Hypothalamus (tissue), 51 donors: ENCODE results near the gene TBC1D1.

Source experiments
- DNase-seq, 51 donors: peaks; one replicate each; lab custom pipeline; 2025; lab: John Stamatoyannopoulos, UW

Gene TBC1D1

GRCh38 chr4:37988670-37989069 is 97.8 kb downstream of the TBC1D1 start:
- DNase-seq, result no peak

DNA sequence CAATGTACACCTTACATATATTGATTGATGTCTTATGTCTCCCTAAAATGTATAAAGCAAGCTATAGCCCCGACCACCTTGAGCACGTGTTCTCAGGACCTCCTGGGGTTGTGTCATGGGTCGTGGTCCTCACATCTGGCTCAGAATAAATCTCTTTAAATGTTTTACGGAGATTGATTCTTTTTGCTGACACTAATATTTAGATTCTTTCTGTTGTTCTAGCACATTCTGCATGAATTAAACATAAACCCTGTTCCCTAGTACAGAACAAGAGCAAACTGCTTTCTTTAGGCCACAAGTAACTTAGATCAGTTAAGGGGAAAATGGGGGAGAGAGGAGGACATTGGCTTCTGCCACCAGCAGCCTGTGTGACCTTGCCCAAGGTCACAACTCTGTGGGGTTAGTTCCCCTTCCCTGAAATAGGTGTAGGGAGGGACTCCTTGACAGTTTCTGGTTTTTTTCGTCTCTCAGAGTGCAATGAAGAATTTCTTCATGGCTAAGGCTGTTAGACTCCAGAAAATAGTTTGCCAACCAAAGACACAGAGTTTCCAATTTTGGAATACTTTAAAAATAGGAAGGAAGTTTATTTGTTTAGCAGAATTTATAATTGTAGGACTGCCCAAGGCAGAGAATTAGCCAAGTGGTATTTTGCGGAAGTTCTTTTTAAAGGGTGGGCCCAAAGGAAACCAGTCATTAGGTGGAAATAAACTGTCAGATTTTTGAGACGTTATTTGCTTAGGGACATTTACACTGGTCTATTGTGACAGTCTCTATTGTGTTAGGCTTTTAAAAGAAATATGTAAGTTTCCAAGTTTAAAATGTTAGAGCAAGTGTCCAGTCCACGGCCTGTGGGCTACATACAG is 98.7 kb downstream of the TBC1D1 start:
- DNase-seq, result no peak

GRCh38 chr4:37990731-37991245 is 99.9 kb downstream of the TBC1D1 start:
- DNase-seq, result no peak

DNA sequence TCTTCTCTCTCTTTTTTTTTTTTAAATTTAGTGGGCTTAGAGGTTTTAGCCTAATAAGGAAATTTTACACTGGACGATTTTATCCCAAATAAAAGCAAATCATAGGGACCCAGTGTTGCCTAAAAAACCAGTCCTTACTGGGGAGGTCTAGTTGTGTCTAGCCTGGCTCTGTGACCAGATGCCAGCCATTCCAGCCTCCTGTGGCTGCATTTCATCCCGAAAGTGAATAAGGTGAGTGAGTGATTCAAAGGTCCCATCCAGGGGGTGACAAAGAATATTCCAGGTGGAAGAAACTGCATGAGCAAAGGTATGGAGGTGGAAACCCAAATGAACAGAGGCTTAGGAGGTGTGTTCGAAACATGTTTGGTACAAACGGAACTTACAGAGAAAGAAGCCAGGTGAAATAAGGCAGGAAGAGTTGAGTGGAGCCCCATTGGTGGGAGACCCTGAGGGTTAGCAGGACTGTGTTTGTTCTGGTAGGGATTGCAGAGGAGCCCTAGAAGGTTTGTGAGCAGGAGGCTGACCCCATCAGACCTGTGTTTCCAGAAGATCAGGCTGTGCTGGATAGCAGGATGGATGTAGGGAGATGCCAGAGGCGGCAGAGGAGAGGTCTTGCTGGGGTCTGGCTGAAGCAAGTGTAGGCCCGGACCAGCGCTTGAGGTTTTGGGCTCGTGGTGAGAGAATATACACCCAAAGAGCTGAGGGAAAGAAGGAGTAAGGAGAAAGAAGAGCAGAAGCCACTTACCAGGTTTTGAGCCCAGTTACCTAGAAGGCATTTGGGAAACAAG is 100.9 kb downstream of the TBC1D1 start:
- DNase-seq, result no peak

DNA sequence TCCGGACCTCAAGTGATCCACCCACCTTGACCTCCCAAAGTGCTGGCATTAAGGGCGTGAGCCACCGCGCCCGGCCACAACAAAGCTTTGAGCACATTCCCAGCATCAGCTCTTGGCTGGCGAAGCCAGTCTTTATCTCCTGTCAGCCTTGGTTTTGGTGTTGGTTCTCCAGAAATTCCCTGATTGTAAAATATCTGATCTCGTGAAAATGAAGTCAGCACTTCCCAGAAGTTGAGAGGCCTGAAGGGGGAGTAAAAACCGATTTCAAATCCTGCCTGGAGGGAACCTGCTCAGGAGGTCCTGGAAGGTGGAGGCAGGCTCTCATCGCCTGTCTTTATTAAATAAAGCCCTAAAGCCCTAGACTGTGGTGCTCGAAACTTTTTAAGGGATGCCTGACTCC is 102.9 kb downstream of the TBC1D1 start:
- no peak for DNase-seq

GRCh38 chr4:37994569-37994968 is 103.7 kb downstream of the TBC1D1 start:
- no peak for DNase-seq

DNA sequence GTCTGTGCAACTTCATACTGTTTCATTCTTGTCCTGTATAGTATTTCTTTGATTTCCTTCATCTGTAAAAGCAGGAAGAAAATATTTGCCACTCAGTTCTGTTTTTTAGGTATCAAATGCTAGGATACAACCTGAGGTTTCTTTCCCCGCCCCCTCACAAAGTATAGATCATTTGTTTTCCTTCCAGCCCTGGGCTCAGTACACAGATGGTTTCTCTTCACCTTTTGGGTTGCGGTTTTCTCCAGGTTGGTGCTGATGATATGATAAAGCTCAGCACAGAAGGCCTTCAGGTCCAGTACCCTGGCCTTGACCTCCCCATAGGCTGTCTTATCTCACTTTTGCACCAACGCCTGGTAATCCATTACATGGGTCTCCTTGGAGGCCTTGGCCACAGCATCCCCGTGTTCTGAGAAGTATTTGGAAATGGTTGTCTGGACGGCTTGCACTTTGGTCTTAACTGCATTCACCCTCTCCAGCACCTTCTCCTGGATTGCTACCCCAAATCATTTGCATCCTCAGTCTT is 104.5 kb downstream of the TBC1D1 start:
- no peak for DNase-seq

GRCh38 chr4:37995981-37996775 is 105.3 kb downstream of the TBC1D1 start:
- no peak for DNase-seq

- no peak for DNase-seq
These were observed 107.3 kb downstream of the TBC1D1 start for GRCh38 chr4:37998226-37998625.

DNA sequence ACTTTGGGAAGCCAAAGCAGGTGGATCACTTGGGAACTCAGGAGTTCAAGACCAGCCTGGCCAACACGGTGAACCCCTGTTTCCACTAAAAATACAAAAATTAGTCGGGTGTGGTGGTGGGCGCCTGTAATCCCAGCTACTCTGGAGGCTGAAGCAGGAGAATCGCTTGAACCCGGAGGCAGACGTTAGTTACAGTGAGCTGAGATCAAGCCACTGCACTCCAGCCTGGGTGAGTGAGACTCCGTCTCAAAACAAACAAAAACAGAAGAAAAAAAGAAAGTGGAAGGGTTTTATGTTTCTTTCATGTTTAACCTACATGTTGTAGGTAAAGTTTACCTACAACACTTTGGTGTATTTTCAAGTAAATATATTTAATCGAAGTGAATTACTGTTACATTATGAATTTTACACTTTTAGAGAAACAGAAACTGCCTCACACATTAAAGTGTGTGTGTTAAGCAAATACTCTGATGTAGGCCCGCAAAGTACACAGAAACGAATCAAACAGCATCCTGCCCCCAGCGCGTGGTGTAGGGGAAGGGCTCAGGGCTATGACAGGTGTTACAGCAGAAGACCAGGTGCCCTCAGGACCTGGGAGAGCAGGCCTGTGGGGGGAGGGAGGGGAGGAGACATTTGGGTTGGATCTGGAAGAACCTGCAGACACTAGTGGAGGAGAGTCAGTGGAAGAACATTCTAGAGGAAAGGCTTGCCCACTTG is 108.3 kb downstream of the TBC1D1 start:
- DNase-seq, result no peak

- no peak for DNase-seq
These were observed 109.1 kb downstream of the TBC1D1 start for GRCh38 chr4:37999965-38000364.

GRCh38 chr4:38001927-38002326 is 111.0 kb downstream of the TBC1D1 start:
- DNase-seq, result no peak

GRCh38 chr4:38002451-38003071 is 111.7 kb downstream of the TBC1D1 start:
- no peak for DNase-seq

- DNase-seq, result no peak
These were observed 112.2 kb downstream of the TBC1D1 start for GRCh38 chr4:38003102-38003501.

- DNase-seq, result no peak
These were observed 112.7 kb downstream of the TBC1D1 start for GRCh38 chr4:38003628-38004027.

DNA sequence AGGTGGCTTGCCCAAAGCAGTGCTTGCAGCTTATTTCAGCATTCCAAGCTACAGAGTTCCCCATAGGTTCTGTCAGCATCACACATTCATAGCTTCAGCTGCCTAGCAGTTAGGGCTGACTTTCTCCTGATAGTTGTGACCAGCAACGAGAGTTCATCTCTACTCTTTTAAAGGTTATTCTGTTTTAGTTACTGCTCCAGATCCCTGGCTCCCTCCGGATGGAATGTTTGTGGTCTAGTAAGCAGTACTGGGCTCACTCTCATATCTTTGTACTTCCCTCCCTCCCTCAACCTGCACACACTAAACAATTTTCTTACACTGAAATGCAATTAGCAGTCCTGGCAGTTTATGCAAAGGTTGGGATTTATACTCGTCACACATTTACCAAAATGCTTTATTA is 113.2 kb downstream of the TBC1D1 start:
- no peak for DNase-seq

DNA sequence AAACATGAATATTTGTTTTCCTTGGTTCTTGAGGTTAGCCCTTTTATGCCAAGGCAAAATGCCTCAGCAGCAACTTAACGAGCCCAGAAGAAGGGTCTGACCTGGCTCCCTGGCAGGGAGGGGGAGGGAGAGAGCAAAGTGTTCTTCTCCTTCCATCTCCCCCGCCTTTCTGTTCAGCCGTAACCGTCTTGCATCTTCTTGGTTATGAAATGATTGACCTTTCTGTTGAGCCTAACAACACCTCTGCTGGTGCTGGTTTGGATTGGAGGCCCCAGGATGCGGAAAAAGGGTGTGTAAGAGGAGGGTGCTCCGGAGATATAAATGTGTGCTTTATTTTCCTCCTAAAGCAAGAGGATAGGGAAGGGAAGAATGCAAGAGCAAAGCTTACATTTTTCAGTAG is 114.0 kb downstream of the TBC1D1 start:
- no peak for DNase-seq

GRCh38 chr4:38005637-38006036 is 114.8 kb downstream of the TBC1D1 start:
- no peak for DNase-seq

GRCh38 chr4:38007645-38008044 is 116.8 kb downstream of the TBC1D1 start:
- no peak for DNase-seq
